ACHN (cell line): ENCODE measurements around the gene SHANK2.

Experiments used
- DNase-seq: peaks from one replicate; pipeline ENCODE4 v3.0.0-alpha.2; 2015
- in situ Hi-C: cut with HindIII; loops from 2 replicates; pipeline ENCODE4 v1.10.0; 2017; ENCODE audit warnings: low sequenced_read_pairs, low pct_ligation_motif_present, low pct_unique_long_range_greater_than_20kb

SHANK2 gene

GRCh38 chr11:71252269-71252769 lies at the start of gene SHANK2:
TSS of gene SHANK2 (minus strand) at chr11:71252577. CDS start at chr11:71147326, 105,251 bp downstream.
- in situ Hi-C loops: loop anchor here (10.0 kb wide), 1 partner anchor 58 kb away; no protein-coding TSS in a partner anchor
- DNase-seq: no peak

DNA sequence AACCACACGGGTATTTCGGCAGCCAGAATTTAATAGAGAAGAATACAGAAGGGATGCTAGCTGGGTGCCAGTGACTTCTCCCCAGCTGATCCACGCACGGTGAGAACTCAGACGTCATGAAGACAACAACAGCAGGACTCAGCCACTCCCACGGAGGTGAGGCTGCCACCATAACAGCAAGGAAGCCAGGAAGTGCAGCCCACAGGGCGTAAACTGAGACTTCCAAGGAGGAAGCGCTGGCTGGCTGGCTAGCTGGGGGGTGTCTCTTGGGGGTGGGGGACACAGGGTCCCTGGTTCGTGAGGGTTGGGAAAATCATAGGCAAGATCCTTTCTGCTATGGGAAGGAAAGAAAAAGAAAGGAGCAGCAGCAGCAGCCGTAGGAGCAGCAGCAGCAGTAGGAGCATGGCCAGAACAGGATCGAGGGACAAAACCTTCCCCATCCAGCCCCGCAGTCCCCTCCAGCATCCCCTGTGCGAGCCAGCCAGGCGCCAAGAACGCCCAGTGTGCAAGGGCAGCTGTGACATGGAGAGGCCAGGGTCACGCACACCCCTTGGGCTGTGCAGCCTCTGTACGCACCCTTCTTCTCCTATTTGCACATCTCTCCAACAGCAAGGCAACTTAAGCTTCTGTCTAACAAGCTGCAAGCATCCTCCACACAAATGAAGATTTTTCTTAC lies 49.6 kb upstream of the SHANK2 start:
- DNase-seq: no peak
- in situ Hi-C loops: no loop called here

DNA sequence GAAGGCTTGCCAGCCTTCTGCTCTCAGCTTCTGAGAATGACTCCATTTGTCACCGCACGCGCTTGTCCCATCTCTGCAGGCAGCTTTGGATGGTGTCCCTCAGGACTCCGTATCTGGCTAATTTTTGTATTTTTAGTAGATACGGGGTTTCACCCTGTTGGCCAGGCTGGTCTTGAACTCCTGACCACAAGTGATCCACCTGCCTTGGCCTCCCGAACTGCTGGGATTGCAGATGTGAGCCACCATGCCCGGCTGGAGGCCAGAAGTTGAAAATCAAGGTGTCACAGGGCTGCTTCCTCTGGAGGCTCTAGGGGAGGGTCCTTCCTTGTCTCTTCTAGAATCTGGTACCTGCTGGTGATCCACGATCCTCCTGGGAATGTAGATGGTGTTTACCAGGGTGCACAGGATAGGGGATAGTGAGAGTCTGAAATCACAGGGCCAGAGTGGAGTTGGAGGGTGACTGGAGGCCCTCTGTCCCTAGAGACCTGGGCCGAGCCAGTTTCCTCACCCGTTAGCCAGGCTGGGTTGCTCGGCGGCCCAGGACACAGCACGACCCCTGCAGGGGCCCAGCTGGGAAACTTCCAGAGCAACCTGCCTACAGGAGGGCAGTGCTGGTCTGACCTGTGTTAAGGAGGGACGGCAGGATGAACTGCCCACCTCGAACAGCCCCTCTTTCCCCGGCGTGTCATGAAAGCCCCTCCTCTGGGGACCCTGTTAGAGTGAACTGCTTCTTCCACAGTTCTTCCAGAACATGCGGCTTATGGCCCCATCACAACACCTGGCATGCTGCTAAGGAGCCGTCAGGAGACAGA lies 48.9 kb upstream of the SHANK2 start:
- DNase-seq: no peak
- in situ Hi-C loops: no loop called here

GRCh38 chr11:71300187-71300586 lies 47.8 kb upstream of the SHANK2 start:
- DNase-seq: no peak
- in situ Hi-C loops: no loop called here

GRCh38 chr11:71298761-71299181 lies 46.4 kb upstream of the SHANK2 start:
- in situ Hi-C loops: no loop called here
- DNase-seq: no peak

GRCh38 chr11:71298016-71298550 lies 45.7 kb upstream of the SHANK2 start:
- DNase-seq: no peak
- in situ Hi-C loops: no loop called here

GRCh38 chr11:71294846-71295600 lies 42.6 kb upstream of the SHANK2 start:
- in situ Hi-C loops: no loop called here
- no peak for DNase-seq

GRCh38 chr11:71293961-71294782 lies 41.8 kb upstream of the SHANK2 start:
- DNase-seq: no peak
- in situ Hi-C loops: no loop called here

- in situ Hi-C loops: no loop called here
- DNase-seq: peak; percentile 96
These were observed 34.6 kb upstream of the SHANK2 start for GRCh38 chr11:71286701-71287643.

GRCh38 chr11:71285111-71285510 lies 32.7 kb upstream of the SHANK2 start:
- no peak for DNase-seq

DNA sequence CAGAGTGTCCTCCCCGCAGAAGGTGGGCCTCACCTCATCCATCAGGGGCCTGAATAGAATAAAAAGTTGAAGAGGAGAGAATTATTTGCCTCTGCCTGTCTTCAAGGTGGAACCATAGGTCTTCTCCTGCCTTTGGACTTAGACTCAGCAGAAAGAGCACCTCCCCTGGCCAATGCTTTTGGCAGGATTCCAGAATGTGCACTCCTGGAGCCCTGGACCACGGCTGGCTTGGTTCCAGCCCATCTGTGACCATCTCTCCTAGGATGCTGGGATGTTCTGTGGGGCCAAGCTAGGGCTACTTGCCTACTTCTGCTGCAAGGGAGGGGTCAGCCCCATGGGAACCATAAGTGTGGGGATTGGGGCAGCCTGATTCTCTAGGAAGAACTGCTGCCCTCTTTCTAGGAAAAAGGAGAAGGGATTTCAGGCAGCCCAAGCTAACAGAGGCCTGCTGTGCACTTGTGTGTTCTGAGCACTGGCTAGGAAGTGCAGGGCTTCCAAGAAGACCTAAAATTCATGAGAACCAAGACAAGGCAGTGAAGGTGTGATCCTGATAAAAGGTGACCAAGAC lies 32.2 kb upstream of the SHANK2 start:
- DNase-seq: peak; percentile 20
- in situ Hi-C loops: no loop called here

More at GRCh38 chr11:71285111-71285510, 32.7 kb upstream of the SHANK2 start:
- in situ Hi-C loops: no loop called here

DNA sequence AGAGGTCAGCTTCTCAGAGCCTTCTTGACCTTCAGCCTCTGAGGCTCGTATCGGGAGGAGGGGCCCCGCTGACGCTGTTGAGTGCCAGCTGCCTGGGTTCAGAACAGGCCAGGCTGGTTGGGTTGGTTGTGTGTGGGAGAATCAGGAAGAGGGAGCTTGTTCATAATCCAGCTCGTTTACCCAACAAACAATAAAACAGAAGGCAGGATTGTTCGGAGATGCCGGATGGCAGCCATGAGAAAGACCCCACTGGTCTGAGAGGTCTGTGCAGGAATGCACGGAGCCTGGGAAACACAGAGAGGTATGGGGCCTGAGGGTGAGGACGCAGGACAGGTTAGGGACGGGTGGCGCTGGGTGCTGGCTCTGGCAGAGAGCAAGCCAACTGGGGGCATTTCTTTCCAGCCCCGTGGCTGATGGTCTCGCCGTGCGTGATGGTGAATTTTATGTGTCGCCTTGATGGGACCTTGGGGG lies 31.6 kb upstream of the SHANK2 start:
- in situ Hi-C loops: no loop called here
- no peak for DNase-seq

GRCh38 chr11:71282581-71283351 lies 30.4 kb upstream of the SHANK2 start:
- in situ Hi-C loops: no loop called here
- no peak for DNase-seq

DNA sequence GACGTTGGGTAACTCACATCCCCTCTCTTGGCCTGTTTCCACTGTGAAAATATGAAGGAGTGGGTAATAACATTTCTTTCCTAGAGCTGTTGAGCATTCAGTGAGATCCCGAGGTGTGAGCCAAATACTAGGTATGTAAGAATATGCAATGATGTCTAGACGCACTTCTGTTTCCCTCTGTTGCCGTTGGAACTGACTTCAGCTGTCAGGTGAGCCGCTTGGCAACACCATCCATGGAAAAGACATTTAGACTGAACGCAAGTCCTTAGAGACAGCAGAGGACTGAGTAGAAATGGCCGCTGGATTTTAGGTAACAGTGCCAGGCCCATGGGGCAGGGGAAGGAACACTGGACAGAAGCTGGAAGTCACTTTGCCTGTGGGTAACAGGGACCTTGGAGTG lies 29.5 kb upstream of the SHANK2 start:
- in situ Hi-C loops: no loop called here
- no peak for DNase-seq

DNA sequence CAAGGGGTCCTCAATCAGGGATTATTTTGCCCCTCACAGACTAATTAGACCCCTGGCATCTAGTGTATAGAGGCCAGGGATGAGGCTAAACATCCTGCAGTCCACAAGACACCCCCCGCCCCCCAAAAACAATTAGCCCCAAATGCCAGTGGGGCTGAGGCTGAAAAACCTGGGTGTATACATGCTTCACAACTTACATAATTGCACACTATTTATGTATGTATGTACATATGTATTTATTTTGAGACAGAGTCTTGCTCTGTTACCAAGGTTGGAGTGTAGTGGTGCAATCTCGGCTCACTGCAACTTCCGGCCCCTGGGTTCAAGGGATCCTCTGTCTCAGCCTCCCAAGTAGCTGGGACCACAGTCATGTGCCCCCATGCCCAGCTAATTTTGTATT lies 28.8 kb upstream of the SHANK2 start:
- in situ Hi-C loops: no loop called here
- DNase-seq: no peak
